ENCODE data around the gene GJC2. TPM values are rescaled to one million over a fixed set of nuclear protein-coding genes. Genes with fewer than 3 reads are reported as not detected.

The GJC2 gene
- total RNA-seq, 1 experiment from 2014 or later: 0.76 TPM

DNA sequence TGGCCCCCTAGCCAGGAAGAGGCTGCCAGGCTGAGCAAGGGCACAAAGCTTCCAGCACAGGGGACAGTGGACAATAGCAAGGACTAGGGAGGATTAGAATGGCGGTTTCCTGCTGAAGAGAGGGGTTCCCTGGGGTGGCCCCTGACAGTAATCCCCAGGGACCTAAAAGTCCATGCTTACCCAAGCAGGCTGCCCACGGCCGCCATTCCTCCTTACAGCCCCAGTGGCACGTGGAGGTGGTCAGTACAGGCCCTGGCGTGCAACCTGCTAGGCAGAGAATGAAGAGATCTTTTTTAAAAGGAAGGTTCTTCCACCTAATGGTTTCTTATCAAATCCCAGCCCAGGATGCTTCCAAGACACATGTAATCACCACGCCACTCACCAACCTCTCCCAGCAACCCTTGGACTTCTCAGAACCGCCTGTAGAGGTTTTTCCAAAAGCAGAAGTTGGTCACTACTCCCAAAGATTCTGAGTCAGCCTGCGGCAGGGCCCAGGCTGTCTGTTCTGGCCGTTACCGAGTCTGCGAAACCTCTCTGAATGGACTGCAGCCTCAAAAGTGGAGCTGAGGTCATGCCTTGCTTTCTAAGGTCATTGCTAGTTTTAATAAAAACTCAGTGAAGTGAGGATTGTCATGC lies 41.6 kb upstream of the GJC2 start:
- TF ChIP-seq CBX3 (IDR thresholded peaks at IDR 0.05; ENCODE audit: low read depth) (no peak), JUND (IDR thresholded peaks at IDR 0.05) (no peak)
- Histone ChIP-seq H2AFZ (ENCODE audit: low read depth, low read length, poor library complexity, severe bottlenecking) (no peak overlapping the region), H3K4me2 (ENCODE audit: low read length) (peak overlapping the region; percentile 99), H3K9me2 (ENCODE audit: insufficient read depth) (no peaks in the 10 kb centered on the region), H3K27ac (ENCODE audit: low read depth, low read length) (peak overlapping the region; percentile 57; the same call in 1 of the 2 replicates), H3K9me3 (ENCODE audit: control insufficient read depth in 1 of 2, insufficient read depth in 1 of 2, low read depth in 1 of 2, low read length in 2 of 2) (no peaks in the 10 kb centered on the region), H3K79me2 (ENCODE audit: insufficient read depth, low read length) (peaks cover 25% of the 10 kb centered on the region), H4K20me1 (ENCODE audit: insufficient read depth) (no peaks in the 10 kb centered on the region), H3K9ac (ENCODE audit: low read length) (peak overlapping the region; percentile 97), H3K4me1 (ENCODE audit: control insufficient read depth in 1 of 2, insufficient read depth in 2 of 2, low read length in 2 of 2) (peaks cover 4 to 25% of the 10 kb centered on the region in 2 experiments; a peak in 3 of 4 replicates), H3K4me3 (replicated peaks in 1 of 2; ENCODE audit: low read depth in 1 of 2, low read length in 2 of 2) (peak overlapping the region; percentile 97 to 98), H3K27me3 (ENCODE audit: insufficient read depth, low read length) (no peaks in the 10 kb centered on the region), H3K36me3 (ENCODE audit: control insufficient read depth in 1 of 2, insufficient read depth in 2 of 2, low read length in 2 of 2) (peaks cover 0 to 14% of the 10 kb centered on the region in 2 experiments; a peak in 1 of 4 replicates)
- POLR2A ChIA-PET: no interaction called here
- ATAC-seq (no peak), DNase-seq (ENCODE audit: low read depth, low spot score) (no peak)
- intact Hi-C loops (cut with micrococcal nuclease): loop anchor here (2.0 kb wide), 1 partner anchor 33 kb away; the partner anchor contains the start of gene GUK1
- BruUV-seq (replicated peaks): no TSS peak
- RAD21 ChIA-PET (ENCODE audit: low non-redundant PET in 1 of 2, low total read pairs in 2 of 2, uncharacterized antibody in 2 of 2, unreplicated experiment in 2 of 2): no interaction called here
- CTCF ChIA-PET: no interaction called here

DNA sequence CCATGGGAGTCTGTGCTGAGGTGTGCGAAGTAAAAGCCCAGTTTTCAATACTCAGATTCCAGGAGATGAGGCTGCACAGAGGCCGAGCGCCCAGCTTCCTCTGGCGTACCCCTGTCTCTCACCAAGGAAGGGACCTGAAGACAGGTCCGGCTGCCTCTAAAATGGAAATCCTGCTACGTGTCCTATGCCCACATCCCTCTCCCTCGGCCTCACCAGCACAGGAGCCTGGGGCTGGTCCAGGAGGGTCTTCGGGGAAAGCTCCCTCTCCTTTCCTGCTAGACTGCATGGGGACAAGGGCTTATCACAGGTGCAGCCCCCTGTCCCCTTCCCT lies 41.0 kb upstream of the GJC2 start:
- H3K4me2 ChIP-seq (ENCODE audit: low read length): peak overlapping the region; percentile 99
- no peak for TF ChIP-seq CEBPB (IDR thresholded peaks at IDR 0.05; ENCODE audit: low read depth)
- no peak for TF ChIP-seq SP1 (IDR thresholded peaks at IDR 0.05; ENCODE audit: low read depth)
- peaks cover 0 to 14% of the 10 kb centered on the region in 2 experiments; a peak in 1 of 4 replicates for H3K36me3 ChIP-seq (ENCODE audit: control insufficient read depth in 1 of 2, insufficient read depth in 2 of 2, low read length in 2 of 2)
- ChIA-PET CTCF (no interaction called here), RAD21 (ENCODE audit: low non-redundant PET in 1 of 2, low total read pairs in 2 of 2, uncharacterized antibody in 2 of 2, unreplicated experiment in 2 of 2) (no interaction called here), POLR2A (no interaction called here)
- peak overlapping the region; percentile 57 for H3K27ac ChIP-seq (ENCODE audit: low read depth, low read length)
- H2AFZ ChIP-seq (ENCODE audit: low read depth, low read length, poor library complexity, severe bottlenecking): no peak overlapping the region
- H4K20me1 ChIP-seq (ENCODE audit: insufficient read depth): no peaks in the 10 kb centered on the region
- H3K4me3 ChIP-seq (replicated peaks in 1 of 2; ENCODE audit: low read depth in 1 of 2, low read length in 2 of 2): peak overlapping the region; percentile 97 to 98
- no peak for DNase-seq (ENCODE audit: low read depth, low spot score)
- H3K9me2 ChIP-seq (ENCODE audit: insufficient read depth): no peaks in the 10 kb centered on the region
- BruUV-seq (replicated peaks): no TSS peak
- intact Hi-C loops (cut with micrococcal nuclease): loop anchor here (2.0 kb wide), 1 partner anchor 32 kb away; the partner anchor contains the start of gene GUK1
- peaks cover 4 to 20% of the 10 kb centered on the region in 2 experiments; a peak in 3 of 4 replicates for H3K4me1 ChIP-seq (ENCODE audit: control insufficient read depth in 1 of 2, insufficient read depth in 2 of 2, low read length in 2 of 2)
- H3K79me2 ChIP-seq (ENCODE audit: insufficient read depth, low read length): peaks cover 25% of the 10 kb centered on the region
- H3K9me3 ChIP-seq (ENCODE audit: control insufficient read depth in 1 of 2, insufficient read depth in 1 of 2, low read depth in 1 of 2, low read length in 2 of 2): no peaks in the 10 kb centered on the region
- peak overlapping the region; percentile 97 for H3K9ac ChIP-seq (ENCODE audit: low read length)
- no peak for ATAC-seq
- H3K27me3 ChIP-seq (ENCODE audit: insufficient read depth, low read length): no peaks in the 10 kb centered on the region

Data from HCT116 (cell line).